Lower leg skin (tissue), 4 donors: Measurements from ENCODE around the gene ARMC12. TPM values are rescaled to one million over a fixed set of nuclear protein-coding genes. Genes with fewer than 3 reads are reported as not detected.
A peak's percentile ranks its signal among the peaks of the same experiment; 100 is the strongest.

Experiments used
- DNase-seq, 2 donors: peaks; one replicate each; pipeline ENCODE4 v3.0.0-alpha.2; 2019; ENCODE audit warnings: low spot score in 2 of 2
- H3K4me3 ChIP-seq: fragments of 200-600 bp; sonication (generic); 2 replicates; pipeline ENCODE4 v1.5.1; 2017; ENCODE audit warnings: mild to moderate bottlenecking, low read depth; ENCODE audit not compliant: poor library complexity, severe bottlenecking
- POLR2A ChIP-seq, 2 donors: fragments of 450-650 bp; IDR thresholded peaks; one replicate each; pipeline ENCODE4 v1.6.1; 2016 to 2017; ENCODE audit warnings: antibody characterized with exemption in 2 of 2, mild to moderate bottlenecking in 1 of 2, moderate library complexity in 1 of 2
- WGBS, 2 donors: methylation state at CpG; one replicate each; pipeline ENCODE4 v1.1.5; 2018; 5-methylcytosine and 5-hydroxymethylcytosine counted together
- intact Hi-C: fragments of 100-400 bp; cut with DNase I; formaldehyde crosslinking; loops from one replicate; pipeline ENCODE4 v1.15.0; 2023; ENCODE audit warnings: low total_unique reads
- total RNA-seq, 4 donors: library from RNA; depleted of rRNA; stranded (reverse); fragments of >200 nt; gene quantifications; one replicate each; pipeline ENCODE4 v1.1.0, GENCODE V29; 2016
- TF ChIP-seq, protein P1 (sequence below), 3 donors: fragments of 450-650 bp; IDR thresholded peaks; one replicate each; pipeline ENCODE4 v1.5.1; 2016; ENCODE audit warnings: antibody characterized with exemption in 3 of 3, mild to moderate bottlenecking in 3 of 3, moderate library complexity in 2 of 3

ARMC12 gene
- total RNA-seq, 4 donors from 2014 or later = 0.52 TPM; not detected in 3

- peak; percentile 55 to 85 for DNase-seq
- H3K4me3 ChIP-seq = no peak overlapping the region
- intact Hi-C loops = no loop called here
- no peak for TF ChIP-seq POLR2A (IDR thresholded peaks at IDR 0.05)
- TF ChIP-seq, protein P1, sequence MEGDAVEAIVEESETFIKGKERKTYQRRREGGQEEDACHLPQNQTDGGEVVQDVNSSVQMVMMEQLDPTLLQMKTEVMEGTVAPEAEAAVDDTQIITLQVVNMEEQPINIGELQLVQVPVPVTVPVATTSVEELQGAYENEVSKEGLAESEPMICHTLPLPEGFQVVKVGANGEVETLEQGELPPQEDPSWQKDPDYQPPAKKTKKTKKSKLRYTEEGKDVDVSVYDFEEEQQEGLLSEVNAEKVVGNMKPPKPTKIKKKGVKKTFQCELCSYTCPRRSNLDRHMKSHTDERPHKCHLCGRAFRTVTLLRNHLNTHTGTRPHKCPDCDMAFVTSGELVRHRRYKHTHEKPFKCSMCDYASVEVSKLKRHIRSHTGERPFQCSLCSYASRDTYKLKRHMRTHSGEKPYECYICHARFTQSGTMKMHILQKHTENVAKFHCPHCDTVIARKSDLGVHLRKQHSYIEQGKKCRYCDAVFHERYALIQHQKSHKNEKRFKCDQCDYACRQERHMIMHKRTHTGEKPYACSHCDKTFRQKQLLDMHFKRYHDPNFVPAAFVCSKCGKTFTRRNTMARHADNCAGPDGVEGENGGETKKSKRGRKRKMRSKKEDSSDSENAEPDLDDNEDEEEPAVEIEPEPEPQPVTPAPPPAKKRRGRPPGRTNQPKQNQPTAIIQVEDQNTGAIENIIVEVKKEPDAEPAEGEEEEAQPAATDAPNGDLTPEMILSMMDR (IDR thresholded peaks at IDR 0.05) = no peak
- WGBS, 2 donors = 37 to 45% methylated on average over 19 of the region's 21 CpGs
Measured at GRCh38 chr6:35719830-35720733, 16.8 kb upstream of the ARMC12 start.

- H3K4me3 ChIP-seq = no peak overlapping the region
- WGBS, 2 donors = 77 to 80% methylated on average over 10 of the region's 10 CpGs
- intact Hi-C loops = no loop called here
- TF ChIP-seq, protein P1 (IDR thresholded peaks at IDR 0.05) = no peak
- no peak for DNase-seq
Measured at GRCh38 chr6:35722121-35722761, 14.6 kb upstream of the ARMC12 start.

DNA sequence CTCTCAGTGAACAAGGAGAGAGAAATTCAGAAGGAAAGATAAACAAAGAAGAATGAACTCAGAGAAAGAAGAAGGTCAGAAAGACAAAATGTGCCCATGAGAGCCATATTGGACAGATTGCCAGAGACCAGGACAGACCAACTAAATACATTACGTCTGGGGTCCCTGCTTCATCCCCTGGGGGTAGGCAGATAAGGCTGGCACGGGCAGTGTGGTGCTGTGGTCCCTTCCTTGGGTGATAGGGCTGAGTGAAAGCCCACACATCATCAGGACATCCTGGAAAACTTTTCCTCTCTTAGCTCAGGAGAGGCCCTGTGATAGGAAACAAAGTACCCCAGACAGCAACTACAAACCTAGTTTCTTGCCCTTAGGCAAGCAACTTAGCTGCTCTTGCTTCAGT lies 13.2 kb upstream of the ARMC12 start:
- intact Hi-C loops = no loop called here
- DNase-seq = no peak
- no peak for TF ChIP-seq POLR2A (IDR thresholded peaks at IDR 0.05)
- TF ChIP-seq, protein P1 (IDR thresholded peaks at IDR 0.05) = no peak
- H3K4me3 ChIP-seq = no peak overlapping the region
- 92 to 94% methylated on average over 2 of the region's 2 CpGs for WGBS, 2 donors

GRCh38 chr6:35724059-35724458 lies 12.8 kb upstream of the ARMC12 start:
- TF ChIP-seq, protein P1 (IDR thresholded peaks at IDR 0.05) = no peak
- TF ChIP-seq POLR2A (IDR thresholded peaks at IDR 0.05) = no peak
- DNase-seq = no peak
- intact Hi-C loops = no loop called here
- H3K4me3 ChIP-seq = no peak overlapping the region
- 89 to 94% methylated on average over 4 of the region's 4 CpGs for WGBS, 2 donors

DNA sequence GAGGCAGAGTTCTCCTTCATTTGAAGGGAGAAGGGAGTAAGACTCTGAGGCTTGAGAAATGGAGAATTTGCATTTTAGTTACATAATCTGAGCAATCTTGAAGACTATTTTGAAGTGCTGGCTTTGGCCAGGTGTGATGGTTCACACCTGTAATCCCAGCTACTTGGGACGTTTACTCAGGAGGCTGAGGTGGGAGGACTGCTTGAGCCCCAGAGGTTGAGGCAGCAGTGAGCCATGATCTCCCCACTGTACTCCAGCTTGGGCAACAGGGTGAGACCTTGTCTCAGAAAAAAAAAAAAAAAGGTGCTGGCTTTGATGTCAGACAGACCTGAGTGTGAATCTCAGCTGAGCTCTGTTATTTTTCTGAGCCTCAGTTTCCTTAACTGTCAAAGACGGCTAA lies 12.4 kb upstream of the ARMC12 start:
- 85 to 98% methylated on average over 2 of the region's 2 CpGs for WGBS, 2 donors
- no peak for DNase-seq
- no peak overlapping the region for H3K4me3 ChIP-seq
- TF ChIP-seq, protein P1 (IDR thresholded peaks at IDR 0.05) = no peak
- TF ChIP-seq POLR2A (IDR thresholded peaks at IDR 0.05) = no peak
- intact Hi-C loops = no loop called here
